Heart right ventricle (tissue), 16 donors: ENCODE measurements around the gene TIMM29. TPM values are rescaled to one million over a fixed set of nuclear protein-coding genes. Genes with fewer than 3 reads are reported as not detected.
"Not testable (repeated sequence)": the region's sequence is repeated elsewhere in the genome, so short reads cannot be mapped to it uniquely, and the experiment has no call there.

ENCODE experiments used
- ATAC-seq, 8 donors: fragments of 200-7000 bp; cut with Tn5 transposase; one replicate each; pipeline ENCODE4 v1.9.1; 2020; ENCODE audit warnings: mild to moderate bottlenecking in 8 of 8, moderate library complexity in 8 of 8, moderate number of reproducible peaks in 1 of 8
- DNase-seq, 2 donors: peaks; one replicate each; pipeline ENCODE4 v3.0.0-alpha.2; 2020
- H3K27ac ChIP-seq, 10 donors: fragments of 200-600 bp; sonication (generic) in 2 of 10; one replicate each; pipeline versions ENCODE4 v1.5.0 to v1.8.0; 2020 to 2022; ENCODE audit warnings: mild to moderate bottlenecking in 3 of 10
- H3K27me3 ChIP-seq, 7 donors: fragments of 200-600 bp; one replicate each; pipeline ENCODE4 v1.8.0; 2021 to 2022; ENCODE audit warnings: mild to moderate bottlenecking in 2 of 7
- H3K36me3 ChIP-seq, 9 donors: fragments of 200-600 bp; sonication (generic) in 1 of 9; one replicate each; pipeline versions ENCODE4 v1.5.0 to v1.8.0; 2020 to 2022; ENCODE audit warnings: mild to moderate bottlenecking in 2 of 9
- H3K4me1 ChIP-seq, 9 donors: fragments of 200-600 bp; sonication (generic) in 1 of 9; one replicate each; pipeline versions ENCODE4 v1.5.0 to v1.8.0; 2020 to 2022; ENCODE audit warnings: mild to moderate bottlenecking in 4 of 9
- H3K4me3 ChIP-seq, 10 donors: fragments of 200-600 bp; sonication (generic) in 2 of 10; one replicate each; pipeline versions ENCODE4 v1.5.0 to v1.8.0; 2020 to 2022; ENCODE audit warnings: mild to moderate bottlenecking in 7 of 10, moderate library complexity in 2 of 10
- H3K9me3 ChIP-seq, 11 donors: fragments of 200-600 bp in 10 of 11; sonication (generic) in 2 of 11; one replicate each; pipeline versions ENCODE4 v1.5.0 to v1.8.0; 2013 to 2022; ENCODE audit warnings: mild to moderate bottlenecking in 2 of 11, control low read depth in 1 of 11, moderate library complexity in 1 of 11
- CTCF ChIP-seq, 9 donors: fragments of 200-600 bp; sonication (generic) in 2 of 9; IDR thresholded peaks; one replicate each; pipeline versions ENCODE4 v1.5.0 to v1.8.0; 2021 to 2022; ENCODE audit warnings: antibody characterized with exemption in 9 of 9, mild to moderate bottlenecking in 5 of 9, moderate library complexity in 1 of 9
- WGBS, 2 donors: extraction: QIAGEN DNeasy Blood & Tissue Kit; methylation state at CpG; one replicate each; pipeline ENCODE4 v1.1.7; 2013; ENCODE audit warnings: inconsistent platforms in 1 of 2; 5-methylcytosine and 5-hydroxymethylcytosine counted together
- intact Hi-C, 10 donors: fragments of 100-400 bp; cut with DNase I; formaldehyde crosslinking; loops; one replicate each; pipeline versions ENCODE4 v1.11.1 to v1.14.2; 2022
- polyA plus RNA-seq, 2 donors: library from polyadenylated mRNA; stranded (reverse); fragments of 200-250 nt; gene quantifications; one replicate each; pipeline ENCODE4 v1.2.3, GENCODE V29; 2013
- total RNA-seq, 10 donors: library from RNA; stranded (reverse); fragmentation: NEBNext Ultra II Directional in 3 of 10; extraction: Animal tissue kit (Norgen Biotek cat#: 25700) in 3 of 10; gene quantifications; one replicate each; pipeline versions ENCODE4 v1.2.1 to v1.2.4, GENCODE V29; 2021 to 2023
- donor health status: Arrhythmogenic right ventricular cardiomyopathy.
- donor health status: ischemic (EF 13 %, LVEDD 7.1; RV severe dilation, severe dysfunction).
- donor health status: healthy with polysubstance abuse.
- donor health status: DM: no; HTN: yes; CAD: no.
- donor health status: DM: no; HTN: no; CAD: no.
- donor health status: ischemic (EF 25% LVEDD 6.9; RV normal size, moderate dysfunction).
- donor health status: ischemic (EF 25% LVEDD 5.7; RV mildly dilated, moderate dysfunction).
- donor health status: healthy.
- donor health status: DM: yes; HTN: yes; CAD: no.
- donor health status: Ischemic cardiomyopathy.
- donor health status: ischemic (EF 35%, LVEDD 5.7; RV mildly dilated, moderate dysfunction).
- donor health status: nonischemic (EF 11% LVEDD 7.7; RV severe dilation, severe dysfunction).
- donor health status: DM: yes; HTN: yes; CAD: no.
- donor health status: PGD.
- donor health status: ischemic (EF 29% LVEDD 5.4; RV normal size, mild dysfunction).
- donor health status: nonischemic (EF 23%, LVEDD 6.1; RV moderate dilation, normal function).

The TIMM29 gene
- total and polyA plus RNA-seq, 12 donors, result 10.8 to 17.3 (median 14.7) TPM

GRCh38 chr19:10952809-10953208 is 24.2 kb downstream of the TIMM29 start:
- Histone ChIP-seq H3K9me3 (no peaks in the 10 kb centered on the region), H3K4me3 (no peak overlapping the region), H3K27ac (no peak overlapping the region), H3K36me3 (no peaks in the 10 kb centered on the region), H3K27me3 (no peaks in the 10 kb centered on the region), H3K4me1 (no peaks in the 10 kb centered on the region)
- no peak for TF ChIP-seq CTCF (IDR thresholded peaks at IDR 0.05)
- 93 to 94% methylated on average over 6 of the region's 6 CpGs for WGBS, 2 donors
- ATAC-seq, result no peak
- intact Hi-C loops, result no loop called here
- DNase-seq, result no peak

GRCh38 chr19:10959277-10959968 is 30.8 kb downstream of the TIMM29 start:
- Histone ChIP-seq H3K27ac (peak overlapping the region in 8 of 10 donors; percentile 90 to 99 (median 96)), H3K4me1 (peaks cover 0 to 28% (median 17%) of the 10 kb centered on the region in 9 donors), H3K4me3 (peak overlapping the region in 7 of 10 donors; percentile 79 to 94 (median 81))
- intact Hi-C loops, ATAC-seq, H3K36me3 ChIP-seq, H3K9me3 ChIP-seq, H3K27me3 ChIP-seq, DNase-seq: not testable (repeated sequence)
- WGBS, 2 donors, result 96 to 97% methylated on average over 19 of the region's 19 CpGs

GRCh38 chr19:10960314-10961072 is 31.9 kb downstream of the TIMM29 start, which contains the start of gene SMARCA4:
Gene SMARCA4 (plus strand): TSS chr19:10961030. CDS start chr19:10984152, 23,122 bp downstream.
- Histone ChIP-seq H3K9me3 (no peaks in the 10 kb centered on the region), H3K36me3 (no peaks in the 10 kb centered on the region), H3K27ac (peak within 1 kb of the TSS; percentile 90 to 99 (median 95)), H3K27me3 (no peaks in the 10 kb centered on the region), H3K4me3 (peak within 1 kb of the TSS; percentile 72 to 99 (median 90)), H3K4me1 (peaks cover 0 to 28% (median 17%) of the 10 kb centered on the region in 9 donors)
- peak; percentile 96 to 99 for DNase-seq
- ATAC-seq, result peak; percentile 95 to 98 (median 97)
- 0 to 1% methylated on average over 68 to 93 of the region's 100 CpGs for WGBS, 2 donors
- intact Hi-C loops, result loop anchor here in 1 of 10 donors (2.0 kb wide), 1 partner anchor 14 kb away; no protein-coding TSS in a partner anchor
- no peak for TF ChIP-seq CTCF (IDR thresholded peaks at IDR 0.05)

- Histone ChIP-seq H3K4me1 (peaks cover 0 to 28% (median 17%) of the 10 kb centered on the region in 9 donors), H3K4me3 (peak overlapping the region; percentile 72 to 99 (median 90)), H3K27me3 (no peaks in the 10 kb centered on the region), H3K9me3 (no peaks in the 10 kb centered on the region), H3K36me3 (no peaks in the 10 kb centered on the region), H3K27ac (peak overlapping the region; percentile 85 to 97 (median 92))
- no peak for TF ChIP-seq CTCF (IDR thresholded peaks at IDR 0.05)
- DNase-seq, result peak in 1 of 2 donors; percentile 33
- 0% methylated on average over 58 to 90 of the region's 92 CpGs for WGBS, 2 donors
- peak; percentile 16 to 68 (median 38) for ATAC-seq
- intact Hi-C loops, result loop anchor here in 1 of 10 donors (2.0 kb wide), 1 partner anchor 14 kb away; no protein-coding TSS in a partner anchor
These were observed 32.7 kb downstream of the TIMM29 start for GRCh38 chr19:10961073-10961860.
